BJ (cell line): ENCODE measurements around the gene PROM2. TPM values are rescaled to one million over a fixed set of nuclear protein-coding genes. Genes with fewer than 3 reads are reported as not detected.

Experiments
- CTCF ChIA-PET: fragments of 350-600 bp; formaldehyde crosslinking; extraction: SDS; loops from one replicate; lab custom pipeline; 2021; ENCODE audit warnings: antibody characterized with exemption, inconsistent platforms; lab: Yijun Ruan, JAX
- POLR2A ChIA-PET: fragments of 300-600 bp; sonication (Branson Sonifier 250); formaldehyde crosslinking; extraction: SDS; loops from one replicate; lab custom pipeline; 2021; ENCODE audit warnings: antibody characterized with exemption; lab: Charles Lee
- DNase-seq: peaks from one replicate; pipeline ENCODE4 v3.0.0-alpha.2; 2011; ENCODE audit warnings: low read depth
- H3K27me3 ChIP-seq: 2 replicates; pipeline ENCODE4 v1.6.0; 2011; ENCODE audit warnings: low read length; ENCODE audit not compliant: control insufficient read depth, insufficient read depth
- H3K36me3 ChIP-seq: 2 replicates; pipeline ENCODE4 v1.5.1; 2011; ENCODE audit warnings: low read length; ENCODE audit not compliant: control insufficient read depth, insufficient read depth
- H3K4me3 ChIP-seq: 2 replicates; pipeline ENCODE4 v1.5.1; 2011; ENCODE audit warnings: low read depth, mild to moderate bottlenecking, control low read depth, low read length
- polyA plus RNA-seq: library from polyadenylated mRNA; depleted of rRNA; stranded (reverse); fragments of >200 nt; gene quantifications from 2 replicates; pipeline ENCODE4 v1.2.3, GENCODE V29; 2011
- TF ChIP-seq, protein P1 (sequence below): IDR thresholded peaks from 2 replicates; pipeline ENCODE4 v1.5.1; 2011; ENCODE audit warnings: low read depth, mild to moderate bottlenecking, control low read depth, inconsistent platforms, low read length, moderate library complexity; ENCODE audit not compliant: insufficient read depth

PROM2 gene
- polyA plus RNA-seq, 1 experiment, result 0.50 TPM

DNA sequence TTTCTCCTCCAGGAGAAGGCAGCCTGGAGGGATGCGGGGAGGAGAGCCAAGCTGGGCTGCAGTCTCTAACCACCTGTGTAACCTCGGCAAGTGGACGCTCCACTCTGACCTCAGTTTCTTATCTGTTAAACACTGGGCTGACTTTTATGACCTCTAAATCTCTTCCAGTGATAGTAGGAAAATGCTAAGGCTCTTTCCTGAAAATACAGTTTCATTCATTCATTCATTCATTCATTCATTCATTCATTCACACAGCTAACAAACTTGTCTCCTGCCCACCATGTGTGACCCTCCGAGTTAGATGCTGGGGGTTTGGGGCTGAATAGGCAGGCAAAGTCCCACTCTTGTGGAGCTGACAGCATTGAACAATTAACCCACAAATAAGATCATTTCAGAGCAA lies 9.3 kb downstream of the PROM2 start:
- H3K27me3 ChIP-seq, result no peaks in the 10 kb centered on the region
- no peak overlapping the region for H3K4me3 ChIP-seq
- DNase-seq, result no peak
- TF ChIP-seq, protein P1, sequence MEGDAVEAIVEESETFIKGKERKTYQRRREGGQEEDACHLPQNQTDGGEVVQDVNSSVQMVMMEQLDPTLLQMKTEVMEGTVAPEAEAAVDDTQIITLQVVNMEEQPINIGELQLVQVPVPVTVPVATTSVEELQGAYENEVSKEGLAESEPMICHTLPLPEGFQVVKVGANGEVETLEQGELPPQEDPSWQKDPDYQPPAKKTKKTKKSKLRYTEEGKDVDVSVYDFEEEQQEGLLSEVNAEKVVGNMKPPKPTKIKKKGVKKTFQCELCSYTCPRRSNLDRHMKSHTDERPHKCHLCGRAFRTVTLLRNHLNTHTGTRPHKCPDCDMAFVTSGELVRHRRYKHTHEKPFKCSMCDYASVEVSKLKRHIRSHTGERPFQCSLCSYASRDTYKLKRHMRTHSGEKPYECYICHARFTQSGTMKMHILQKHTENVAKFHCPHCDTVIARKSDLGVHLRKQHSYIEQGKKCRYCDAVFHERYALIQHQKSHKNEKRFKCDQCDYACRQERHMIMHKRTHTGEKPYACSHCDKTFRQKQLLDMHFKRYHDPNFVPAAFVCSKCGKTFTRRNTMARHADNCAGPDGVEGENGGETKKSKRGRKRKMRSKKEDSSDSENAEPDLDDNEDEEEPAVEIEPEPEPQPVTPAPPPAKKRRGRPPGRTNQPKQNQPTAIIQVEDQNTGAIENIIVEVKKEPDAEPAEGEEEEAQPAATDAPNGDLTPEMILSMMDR, result no peak
- no peaks in the 10 kb centered on the region for H3K36me3 ChIP-seq
- CTCF ChIA-PET, result no interaction called here
- POLR2A ChIA-PET, result no interaction called here

DNA sequence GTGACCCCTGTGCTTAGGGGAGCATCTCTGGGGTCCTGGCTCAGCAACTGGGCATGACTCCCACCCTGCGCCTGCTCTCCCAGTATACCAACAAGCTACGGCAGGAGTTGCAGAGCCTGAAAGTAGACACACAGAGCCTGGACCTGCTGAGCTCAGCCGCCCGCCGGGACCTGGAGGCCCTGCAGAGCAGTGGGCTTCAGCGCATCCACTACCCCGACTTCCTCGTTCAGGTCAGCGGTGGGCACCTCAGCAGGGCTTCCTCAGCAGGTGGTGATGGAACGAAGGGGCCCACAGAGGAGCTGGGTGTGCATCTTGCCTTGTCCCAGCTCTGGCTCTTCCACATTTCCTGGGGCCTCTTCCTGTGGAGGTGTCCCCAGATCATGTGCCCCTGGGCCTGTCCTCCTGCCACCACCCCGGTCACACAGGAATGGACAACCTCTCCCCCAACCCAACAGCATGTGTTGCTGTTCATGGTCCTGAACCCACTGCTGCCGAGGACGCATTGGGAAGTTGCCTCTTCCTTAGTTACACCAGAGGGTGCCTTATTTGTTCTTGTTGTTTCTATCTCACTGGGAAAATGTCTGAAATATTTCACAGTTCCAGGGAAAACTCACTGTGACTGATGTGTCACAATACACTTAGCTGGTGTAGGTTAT lies 10.8 kb downstream of the PROM2 start:
- CTCF ChIA-PET, result no interaction called here
- no peak for DNase-seq
- Histone ChIP-seq H3K36me3 (no peaks in the 10 kb centered on the region), H3K4me3 (no peak overlapping the region), H3K27me3 (no peaks in the 10 kb centered on the region)
- POLR2A ChIA-PET, result no interaction called here
- TF ChIP-seq, protein P1, result no peak

DNA sequence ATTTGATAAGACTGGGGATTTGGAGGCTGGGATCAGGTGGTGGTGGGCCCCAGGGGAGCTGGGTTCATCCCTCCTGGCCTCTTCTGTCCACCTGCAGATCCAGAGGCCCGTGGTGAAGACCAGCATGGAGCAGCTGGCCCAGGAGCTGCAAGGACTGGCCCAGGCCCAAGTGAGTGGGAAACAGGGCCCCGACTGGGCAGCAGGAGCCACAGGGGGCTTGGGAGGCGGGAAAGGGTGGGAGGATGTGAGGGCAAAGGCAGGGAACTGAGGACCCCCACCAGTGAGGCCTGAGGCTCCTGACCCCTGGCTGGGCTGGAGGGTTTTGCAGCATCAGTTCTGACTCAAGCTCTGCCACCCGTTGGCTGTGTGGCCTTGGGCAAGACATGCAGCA lies 11.3 kb downstream of the PROM2 start:
- ChIA-PET POLR2A (no interaction called here), CTCF (interaction anchor here (0.7 to 1.6 kb wide), 2 partner anchors 32 to 104 kb away, joined by 3 to 4 read pairs; no protein-coding TSS in a partner anchor)
- no peaks in the 10 kb centered on the region for H3K36me3 ChIP-seq
- H3K27me3 ChIP-seq, result no peaks in the 10 kb centered on the region
- no peak for DNase-seq
- TF ChIP-seq, protein P1, result no peak
- H3K4me3 ChIP-seq, result no peak overlapping the region

DNA sequence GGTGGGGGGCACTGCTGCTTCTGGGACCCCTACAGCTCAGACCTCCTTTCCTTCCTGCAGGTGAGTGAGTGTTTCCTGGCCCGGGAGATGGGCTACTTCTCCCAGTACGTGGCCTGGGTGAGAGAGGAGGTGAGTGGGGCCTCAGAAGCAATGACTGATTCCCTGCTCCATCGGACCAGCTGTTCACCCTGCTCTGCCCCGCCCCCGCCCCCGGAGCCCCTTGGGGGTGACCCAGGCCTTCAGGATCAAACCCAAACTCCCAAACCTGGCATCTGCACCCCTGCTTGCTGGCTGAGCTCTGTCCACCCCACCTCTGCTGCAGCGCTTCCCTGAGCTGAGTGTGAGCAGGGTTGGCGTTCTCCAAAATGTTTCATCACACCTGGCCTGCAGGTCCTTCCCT lies 13.1 kb downstream of the PROM2 start:
- CTCF ChIA-PET, result interaction anchor here (0.9 to 1.6 kb wide), 2 partner anchors 30 to 55 kb away, joined by 3 to 4 read pairs; no protein-coding TSS in a partner anchor
- POLR2A ChIA-PET, result no interaction called here
- DNase-seq, result no peak
- TF ChIP-seq, protein P1, result no peak
- no peaks in the 10 kb centered on the region for H3K36me3 ChIP-seq
- H3K4me3 ChIP-seq, result no peak overlapping the region
- H3K27me3 ChIP-seq, result no peaks in the 10 kb centered on the region

DNA sequence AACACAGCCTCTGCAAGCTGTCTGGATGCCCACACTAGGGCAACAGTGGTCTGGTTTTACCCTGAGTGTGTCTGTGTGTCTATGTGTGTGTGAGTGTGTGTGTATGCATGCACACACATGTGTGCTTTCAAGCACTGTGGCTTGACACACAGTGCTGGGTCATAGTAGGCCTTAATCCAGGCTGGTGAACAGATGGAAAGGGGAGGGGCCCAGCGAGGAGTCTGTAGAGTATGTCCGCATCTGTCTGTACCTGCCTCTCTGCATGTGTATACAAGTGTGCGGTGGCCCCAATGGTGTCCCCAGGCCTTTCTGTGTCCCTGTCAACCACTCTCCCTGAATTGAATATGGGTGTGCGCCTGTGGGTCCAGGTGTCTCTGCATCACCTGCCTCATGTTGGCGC lies 13.6 kb downstream of the PROM2 start:
- ChIA-PET POLR2A (no interaction called here), CTCF (interaction anchor here (0.9 kb wide), 1 partner anchor 56 kb away, joined by 3 read pairs; no protein-coding TSS in a partner anchor)
- Histone ChIP-seq H3K36me3 (no peaks in the 10 kb centered on the region), H3K4me3 (no peak overlapping the region), H3K27me3 (no peaks in the 10 kb centered on the region)
- TF ChIP-seq, protein P1, result no peak
- DNase-seq, result no peak
